Subcutaneous abdominal adipose tissue (tissue), 5 donors: ENCODE measurements around the gene NPB.
A peak's percentile ranks its signal among the peaks of the same experiment; 100 is the strongest.

Source experiments
- H3K27ac ChIP-seq: one replicate; pipeline ENCODE4 v1.7.0; 2013; ENCODE audit warnings: low read depth, mild to moderate bottlenecking, inconsistent platforms, low read length, moderate library complexity
- H3K27me3 ChIP-seq, 5 donors: one replicate each; pipeline ENCODE4 v1.7.0; 2013; ENCODE audit warnings: low read length in 5 of 5, inconsistent platforms in 1 of 5; ENCODE audit not compliant: control insufficient read depth in 5 of 5, insufficient read depth in 4 of 5
- H3K36me3 ChIP-seq, 5 donors: one replicate each; pipeline ENCODE4 v1.7.0; 2013; ENCODE audit warnings: low read length in 5 of 5; ENCODE audit not compliant: control insufficient read depth in 5 of 5, insufficient read depth in 5 of 5
- H3K4me1 ChIP-seq, 5 donors: one replicate each; pipeline ENCODE4 v1.7.0; 2013; ENCODE audit warnings: low read length in 5 of 5, mild to moderate bottlenecking in 3 of 5, moderate library complexity in 1 of 5; ENCODE audit not compliant: control insufficient read depth in 5 of 5, insufficient read depth in 5 of 5
- H3K4me3 ChIP-seq, 5 donors: one replicate each; pipeline ENCODE4 v1.7.0; 2013; ENCODE audit warnings: low read length in 5 of 5, low read depth in 1 of 5
- H3K9ac ChIP-seq, 5 donors: one replicate each; pipeline ENCODE4 v1.7.0; 2013; ENCODE audit warnings: low read length in 5 of 5, mild to moderate bottlenecking in 4 of 5, moderate library complexity in 3 of 5
- H3K9me3 ChIP-seq, 5 donors: one replicate each; pipeline ENCODE4 v1.7.0; 2013; ENCODE audit warnings: low read length in 5 of 5; ENCODE audit not compliant: control insufficient read depth in 5 of 5
- donor health status: healthy.
- donor health status: healthy.
- donor health status: healthy.
- donor health status: healthy.
- donor health status: healthy.

Gene NPB

DNA sequence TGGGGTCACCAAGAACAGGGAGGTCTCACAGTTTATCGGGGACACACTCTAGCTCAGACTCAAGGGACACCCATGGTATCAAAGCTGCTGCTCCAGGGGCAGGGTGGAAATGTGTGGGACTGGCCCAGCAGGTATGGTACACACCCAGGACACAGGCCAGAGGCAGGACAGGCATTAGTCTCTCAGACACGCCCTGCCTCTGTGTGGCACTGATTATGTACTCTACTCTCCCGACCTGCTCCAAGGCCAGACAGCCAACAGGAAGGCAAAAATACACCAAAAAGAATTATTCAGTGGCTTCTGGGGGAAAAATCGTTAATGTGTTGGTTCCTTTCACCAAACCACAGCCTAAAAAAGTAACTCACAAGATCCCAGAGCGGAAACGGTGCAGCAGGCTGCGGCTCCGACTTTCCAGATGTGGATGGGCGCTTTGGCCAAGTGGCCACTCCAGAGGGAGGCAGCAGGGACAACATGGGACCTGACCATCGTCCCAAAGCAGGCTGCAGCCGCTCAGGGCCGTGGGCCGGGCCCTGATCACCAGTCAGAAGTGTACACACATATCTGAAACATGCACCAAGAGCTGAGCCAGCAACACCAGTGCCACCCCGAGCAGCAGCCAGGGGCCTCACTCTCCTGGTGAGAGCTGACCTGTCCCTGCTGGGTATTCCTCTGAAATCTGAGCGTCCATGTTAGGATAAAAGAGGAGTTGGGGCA, 17.0 kb downstream of the NPB start:
- H3K9me3 ChIP-seq: no peaks in the 10 kb centered on the region
- H3K9ac ChIP-seq: no peak overlapping the region
- H3K4me1 ChIP-seq: peaks cover 5 to 69% (median 60%) of the 10 kb centered on the region in 5 donors
- H3K27ac ChIP-seq: no peak overlapping the region
- H3K36me3 ChIP-seq: peaks cover 0 to 55% (median 40%) of the 10 kb centered on the region in 5 donors
- no peaks in the 10 kb centered on the region for H3K27me3 ChIP-seq
- no peak overlapping the region for H3K4me3 ChIP-seq

DNA sequence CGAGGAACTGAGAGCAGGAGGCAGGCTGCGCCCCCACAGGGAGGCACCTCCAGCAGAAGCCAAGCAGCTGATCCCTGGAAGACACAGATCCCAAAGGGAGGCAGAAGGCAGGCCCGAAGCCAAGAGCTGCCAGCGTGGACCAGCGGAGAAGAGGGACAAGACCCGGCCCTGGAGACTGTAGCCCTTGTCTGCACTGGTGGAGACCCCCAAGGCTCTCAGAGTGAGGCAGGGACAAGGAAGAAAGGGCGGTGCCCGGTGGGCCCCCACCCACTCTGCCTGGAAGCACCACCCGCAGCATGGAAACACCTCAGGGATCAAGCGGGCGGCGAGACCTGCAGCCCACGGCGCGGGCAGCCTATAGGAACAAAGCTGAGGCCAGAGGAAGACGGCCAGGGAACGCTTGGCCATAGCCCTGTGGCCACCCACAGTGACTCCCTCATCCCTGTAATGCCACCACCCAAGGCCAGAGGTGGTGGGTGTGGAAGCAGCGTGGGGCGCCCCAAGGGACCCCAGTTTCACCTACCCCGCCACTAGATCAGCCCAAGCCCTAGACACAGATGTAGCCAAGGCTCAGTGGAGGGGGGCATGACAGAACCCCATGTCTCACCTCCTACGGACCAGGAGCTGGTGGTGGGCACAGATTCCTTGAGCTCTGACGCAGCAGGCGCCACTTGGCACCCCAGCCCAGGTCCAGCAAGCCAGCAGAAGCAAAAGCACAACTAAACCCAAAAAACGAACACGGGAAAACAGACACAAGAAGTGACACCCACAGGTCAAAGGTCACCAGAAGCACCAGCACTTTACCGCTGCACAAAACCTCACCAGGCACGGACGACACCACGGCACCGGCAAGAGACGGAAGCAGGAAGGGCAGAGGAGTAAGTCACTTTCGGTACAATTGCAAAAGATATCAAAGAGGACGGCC, 18.8 kb downstream of the NPB start:
- Histone ChIP-seq H3K4me3 (peak overlapping the region in 1 of 5 donors; percentile 21), H3K36me3 (peaks cover 0 to 36% (median 22%) of the 10 kb centered on the region in 5 donors)

DNA sequence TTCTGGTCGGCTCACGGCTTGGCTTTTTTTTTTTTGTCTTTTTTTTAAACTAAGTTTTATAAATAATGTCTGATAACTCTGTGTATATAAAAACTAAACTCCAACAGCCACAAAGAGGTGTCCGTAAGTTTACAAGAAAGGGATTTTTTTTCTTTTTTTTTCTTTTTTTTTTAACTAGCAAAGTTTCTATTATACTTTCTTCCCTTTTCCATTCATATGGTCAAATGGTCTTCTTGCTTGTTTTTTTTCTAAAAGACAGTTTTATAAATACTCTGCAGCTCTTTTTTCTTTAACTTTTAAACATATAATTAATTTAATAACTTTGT, 19.5 kb downstream of the NPB start:
- Histone ChIP-seq H3K27ac (no peak overlapping the region), H3K4me3 (no peak overlapping the region), H3K9me3 (no peaks in the 10 kb centered on the region), H3K27me3 (no peaks in the 10 kb centered on the region), H3K4me1 (peaks cover 13 to 91% (median 84%) of the 10 kb centered on the region in 5 donors), H3K36me3 (peaks cover 0 to 35% (median 22%) of the 10 kb centered on the region in 5 donors), H3K9ac (peak overlapping the region in 1 of 5 donors; percentile 41)

More for the DNA sequence above, 18.8 kb downstream of the NPB start:
- H3K4me1 ChIP-seq: peaks cover 8 to 86% (median 78%) of the 10 kb centered on the region in 5 donors
- H3K27ac ChIP-seq: no peak overlapping the region
- no peaks in the 10 kb centered on the region for H3K9me3 ChIP-seq
- peak overlapping the region in 3 of 5 donors; percentile 9 to 41 (median 17) for H3K9ac ChIP-seq
- no peaks in the 10 kb centered on the region for H3K27me3 ChIP-seq

DNA sequence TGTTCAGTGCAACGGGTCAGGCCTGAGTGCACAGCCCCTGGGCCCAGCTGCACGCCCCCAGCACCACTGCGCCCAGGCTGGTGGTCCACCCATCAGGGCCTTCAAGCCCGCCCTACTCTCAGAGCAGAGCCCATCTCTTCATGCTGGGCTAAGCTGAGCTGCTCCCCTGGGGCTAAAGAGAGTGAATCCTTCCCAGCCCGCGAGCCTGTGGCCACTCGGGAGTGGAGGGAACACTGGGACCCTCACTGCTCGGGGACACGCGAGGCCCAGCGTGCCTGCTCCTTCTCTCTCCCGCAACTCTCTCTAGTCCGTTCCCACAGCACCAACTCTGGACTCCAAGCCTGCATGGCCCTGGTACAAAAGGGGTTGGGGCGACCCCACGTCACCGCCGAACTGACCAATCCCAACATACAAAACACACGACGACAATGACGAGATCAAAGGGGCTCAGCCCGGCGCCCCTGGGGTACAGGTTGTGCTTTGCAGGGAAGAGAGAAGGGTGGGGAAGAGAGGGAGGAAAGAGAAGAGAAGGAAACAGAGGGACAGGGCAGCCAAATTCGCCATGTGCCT, 20.0 kb downstream of the NPB start:
- peak overlapping the region in 1 of 5 donors; percentile 5 for H3K4me3 ChIP-seq
- no peak overlapping the region for H3K27ac ChIP-seq
- H3K4me1 ChIP-seq: peaks cover 11 to 87% (median 80%) of the 10 kb centered on the region in 5 donors
- H3K9ac ChIP-seq: no peak overlapping the region
- no peaks in the 10 kb centered on the region for H3K27me3 ChIP-seq
- H3K36me3 ChIP-seq: peaks cover 0 to 35% (median 22%) of the 10 kb centered on the region in 5 donors
- H3K9me3 ChIP-seq: no peaks in the 10 kb centered on the region

DNA sequence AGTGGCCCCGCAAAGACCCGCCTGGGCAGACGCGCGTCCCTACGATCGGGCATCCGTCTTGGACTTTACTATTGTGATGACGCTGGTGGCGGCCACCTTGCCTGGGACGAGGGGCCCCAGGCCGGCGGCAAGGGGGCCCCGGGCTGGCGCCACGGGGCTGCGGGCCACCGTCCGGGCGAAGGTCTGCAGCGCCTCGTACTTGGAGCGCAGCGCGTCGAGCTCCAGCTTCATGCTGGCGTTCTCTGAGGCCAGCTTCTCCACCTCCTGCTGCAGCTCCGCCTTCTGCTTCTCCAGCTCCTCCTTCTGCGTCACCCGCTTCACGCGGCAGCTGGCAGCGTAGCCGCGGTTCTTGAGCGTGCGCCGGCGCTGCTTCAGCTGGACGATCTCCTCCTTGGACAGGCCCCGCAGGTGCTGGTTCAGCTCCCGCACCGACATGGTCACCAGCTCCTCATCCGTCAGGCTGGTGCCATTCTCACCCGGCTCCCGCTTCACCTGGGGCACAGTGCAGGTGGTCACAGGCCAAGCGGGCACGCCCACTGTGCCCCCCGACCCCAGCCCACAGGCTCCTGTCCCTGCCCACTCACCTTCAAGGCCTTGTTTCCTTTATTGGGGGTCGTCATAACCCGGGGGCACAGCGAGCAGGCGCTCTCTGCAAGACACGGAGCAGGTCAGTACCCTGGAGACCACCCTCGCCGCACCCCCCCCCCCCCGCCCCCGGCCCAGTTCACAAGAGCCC, 20.7 kb downstream of the NPB start:
- Histone ChIP-seq H3K4me1 (peaks cover 8 to 82% (median 76%) of the 10 kb centered on the region in 5 donors), H3K9me3 (no peaks in the 10 kb centered on the region), H3K36me3 (peaks cover 0 to 35% (median 22%) of the 10 kb centered on the region in 5 donors), H3K27ac (peak overlapping the region; percentile 60), H3K27me3 (no peaks in the 10 kb centered on the region), H3K4me3 (peak overlapping the region in 2 of 5 donors; percentile 30 to 59), H3K9ac (no peak overlapping the region)

DNA sequence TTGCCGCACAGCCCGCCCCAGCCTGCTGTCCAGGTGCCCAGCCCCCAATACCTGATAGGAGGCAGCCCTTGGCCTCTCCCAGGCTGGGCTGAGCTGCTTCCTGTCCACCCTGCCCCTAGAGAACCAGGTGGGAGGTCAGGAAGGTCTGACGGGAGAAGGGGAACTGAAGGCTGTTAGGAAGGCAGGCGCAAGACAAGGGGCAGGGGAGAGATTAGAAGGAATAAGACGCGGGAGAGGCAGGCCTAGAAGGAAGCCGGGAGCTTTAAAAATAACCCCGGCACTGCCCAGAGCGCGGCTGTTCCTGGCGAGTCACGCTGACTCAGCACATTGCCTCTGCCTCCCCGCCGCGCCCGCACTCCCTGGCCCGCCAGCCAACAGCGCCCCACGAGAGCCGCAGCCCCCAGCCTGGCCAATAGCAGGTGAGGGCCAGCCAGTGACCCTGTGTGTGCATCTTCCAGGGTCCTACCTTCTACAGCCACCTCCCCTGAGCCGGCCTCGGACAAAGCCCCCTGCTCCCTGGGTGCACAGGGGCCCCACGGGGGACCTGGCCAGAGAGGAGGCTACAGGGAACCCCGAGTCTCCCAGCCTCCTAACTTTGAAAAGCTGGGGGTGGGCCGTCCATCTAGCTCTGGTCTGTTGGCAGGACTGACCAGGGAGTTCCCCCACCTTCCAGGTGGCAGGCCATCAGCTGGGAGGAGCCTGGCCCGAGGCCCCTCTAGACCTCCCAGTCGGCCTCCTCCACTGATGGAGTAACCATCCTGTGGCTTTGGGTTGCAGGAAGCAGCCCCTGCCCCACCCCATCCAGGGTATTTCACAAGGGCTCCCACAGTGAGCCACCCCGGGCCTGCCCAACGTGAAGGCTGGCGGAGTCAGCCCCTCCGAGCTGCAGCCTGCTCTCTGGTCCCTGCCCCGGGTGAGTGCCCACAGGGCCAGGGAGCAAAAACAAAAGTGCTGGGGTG, 21.5 kb downstream of the NPB start:
- Histone ChIP-seq H3K9ac (peak overlapping the region in 3 of 5 donors; percentile 51 to 67 (median 59)), H3K4me3 (peak overlapping the region; percentile 27 to 61 (median 43)), H3K9me3 (no peaks in the 10 kb centered on the region), H3K36me3 (peaks cover 0 to 35% (median 22%) of the 10 kb centered on the region in 5 donors), H3K4me1 (peaks cover 8 to 84% (median 76%) of the 10 kb centered on the region in 5 donors), H3K27me3 (peaks cover 3 to 6% (median 4%) of the 10 kb centered on the region in 5 donors), H3K27ac (peak overlapping the region; percentile 60)

DNA sequence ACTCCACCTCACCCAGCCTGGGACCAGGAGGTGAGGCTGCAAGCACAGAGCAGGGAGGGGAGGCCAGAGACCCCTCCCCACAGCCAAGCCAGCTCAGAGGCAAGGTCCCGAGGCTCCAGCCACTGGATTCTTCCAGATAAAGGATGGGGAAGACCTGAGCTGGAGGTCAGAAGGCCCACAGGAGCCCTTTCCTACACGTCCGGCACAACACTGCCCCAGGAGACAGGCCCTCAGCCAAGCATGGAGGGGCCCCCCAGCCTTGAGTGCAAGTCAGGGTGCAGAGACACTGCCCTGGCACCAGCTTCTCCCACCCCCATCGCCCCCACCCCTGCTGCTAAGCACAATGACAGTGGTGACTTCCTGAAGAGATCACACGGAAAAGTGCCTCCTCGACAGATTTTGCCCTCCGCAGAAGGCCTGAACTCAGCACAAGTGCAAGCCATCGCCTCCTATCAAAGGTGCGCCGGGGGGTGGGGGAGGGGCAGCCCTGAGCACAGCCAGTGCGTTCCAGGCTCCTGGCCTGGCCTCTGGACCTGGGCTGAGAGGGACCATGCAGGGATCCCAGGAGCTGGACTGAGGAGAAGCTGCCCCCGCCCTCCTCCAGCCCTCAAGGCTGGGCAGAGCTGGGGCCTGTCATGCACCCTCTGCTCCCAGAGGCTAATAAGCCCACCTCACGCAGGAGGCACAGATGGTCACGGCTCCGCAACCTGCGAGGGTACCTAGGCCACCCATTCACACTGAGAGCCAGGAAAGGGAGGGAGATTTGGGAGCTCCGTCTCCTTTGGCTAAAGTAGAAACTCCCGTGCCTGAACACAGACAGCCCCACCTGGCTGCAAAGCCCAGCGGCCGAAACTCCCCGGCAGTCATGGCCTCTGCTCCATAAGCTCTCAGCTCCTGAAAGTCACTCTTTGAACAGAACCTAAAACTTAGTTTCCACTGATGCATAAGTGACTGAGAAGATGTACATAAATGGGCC, 22.8 kb downstream of the NPB start:
- H3K27me3 ChIP-seq: peaks cover 6 to 11% (median 10%) of the 10 kb centered on the region in 5 donors
- H3K27ac ChIP-seq: peak overlapping the region; percentile 60
- peak overlapping the region in 3 of 5 donors; percentile 15 to 59 (median 19) for H3K4me3 ChIP-seq
- peaks cover 8 to 77% (median 72%) of the 10 kb centered on the region in 5 donors for H3K4me1 ChIP-seq
- H3K9ac ChIP-seq: peak overlapping the region in 1 of 5 donors; percentile 52
- H3K36me3 ChIP-seq: peaks cover 0 to 24% (median 18%) of the 10 kb centered on the region in 5 donors
- no peaks in the 10 kb centered on the region for H3K9me3 ChIP-seq

DNA sequence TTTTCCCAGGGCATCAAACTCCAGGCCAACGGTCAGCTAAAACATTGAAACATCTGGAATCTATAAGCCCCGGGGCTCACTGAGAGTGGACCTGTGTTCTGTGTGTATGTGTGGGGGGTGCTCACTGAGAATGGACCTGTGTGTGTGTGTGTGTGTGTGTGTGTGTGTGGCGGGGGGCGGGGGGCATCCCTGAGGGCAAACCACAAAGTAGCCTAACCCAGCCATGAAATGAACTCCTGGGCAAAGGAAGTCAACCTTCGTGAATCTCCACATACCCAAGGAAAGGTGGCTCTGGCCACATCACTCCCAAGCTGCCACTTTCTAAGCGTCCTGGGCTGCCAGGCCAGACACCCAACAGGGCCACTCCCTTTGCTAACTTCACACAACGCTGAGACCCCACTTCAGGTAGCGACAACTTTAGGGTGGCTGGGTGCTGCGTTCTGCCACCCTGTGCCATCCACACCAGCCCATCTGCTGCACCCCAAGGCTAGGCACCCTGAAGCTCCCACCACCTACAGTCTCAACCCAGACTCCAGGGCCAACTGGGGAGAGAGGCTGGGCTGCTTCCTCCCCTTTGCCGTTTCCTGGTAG, 23.9 kb downstream of the NPB start:
- Histone ChIP-seq H3K36me3 (peaks cover 0 to 13% (median 10%) of the 10 kb centered on the region in 5 donors), H3K27ac (peak overlapping the region; percentile 95), H3K4me1 (peaks cover 8 to 66% (median 61%) of the 10 kb centered on the region in 5 donors), H3K9ac (peak overlapping the region in 4 of 5 donors; percentile 79 to 90 (median 86)), H3K27me3 (peaks cover 10 to 13% (median 11%) of the 10 kb centered on the region in 5 donors), H3K4me3 (peak overlapping the region; percentile 69 to 77 (median 75)), H3K9me3 (no peaks in the 10 kb centered on the region)
